ENCODE measurements around the gene TRAPPC6A. TPM values are rescaled to one million over a fixed set of nuclear protein-coding genes. Genes with fewer than 3 reads are reported as not detected.
"Not testable (repeated sequence)": the region's sequence is repeated elsewhere in the genome, so short reads cannot be mapped to it uniquely, and the experiment has no call there.

The TRAPPC6A gene
- total RNA-seq, 1 donor from 2014 or later: 19.9 TPM

GRCh38 chr19:45138303-45138751 is 39.7 kb downstream of the TRAPPC6A start:
- DNase-seq (ENCODE audit: low spot score): no peak
- intact Hi-C loops (cut with DNase I): no loop called here

- DNase-seq (ENCODE audit: low spot score): no peak
- intact Hi-C loops (cut with DNase I): no loop called here
These were observed 40.8 kb downstream of the TRAPPC6A start for GRCh38 chr19:45137179-45137761.

- DNase-seq (ENCODE audit: low spot score): no peak
- intact Hi-C loops (cut with DNase I): no loop called here
These were observed 41.4 kb downstream of the TRAPPC6A start for GRCh38 chr19:45136507-45137178.

GRCh38 chr19:45135176-45135885 is 42.7 kb downstream of the TRAPPC6A start:
- no peak for DNase-seq (ENCODE audit: low spot score)
- intact Hi-C loops (cut with DNase I): no loop called here

- no peak for DNase-seq (ENCODE audit: low spot score)
- intact Hi-C loops (cut with DNase I): no loop called here
These were observed 44.4 kb downstream of the TRAPPC6A start for GRCh38 chr19:45133661-45134060.

GRCh38 chr19:45130888-45131615 is 47.0 kb downstream of the TRAPPC6A start:
- DNase-seq (ENCODE audit: low spot score): no peak
- intact Hi-C loops (cut with DNase I): no loop called here

GRCh38 chr19:45130236-45130635 is 47.8 kb downstream of the TRAPPC6A start:
- intact Hi-C loops (cut with DNase I): no loop called here
- DNase-seq (ENCODE audit: low spot score): no peak

- intact Hi-C loops (cut with DNase I): no loop called here
- DNase-seq (ENCODE audit: low spot score): no peak
These were observed 49.2 kb downstream of the TRAPPC6A start for GRCh38 chr19:45128806-45129205.

- intact Hi-C loops (cut with DNase I): no loop called here
- DNase-seq (ENCODE audit: low spot score): no peak
These were observed 49.9 kb downstream of the TRAPPC6A start for GRCh38 chr19:45128146-45128545.

- intact Hi-C loops (cut with DNase I): no loop called here
- DNase-seq (ENCODE audit: low spot score): no peak
These were observed 51.4 kb downstream of the TRAPPC6A start for GRCh38 chr19:45126654-45127053.

GRCh38 chr19:45125975-45126493 is 52.0 kb downstream of the TRAPPC6A start:
- DNase-seq (ENCODE audit: low spot score): no peak
- intact Hi-C loops (cut with DNase I): no loop called here

GRCh38 chr19:45125360-45125759 is 52.7 kb downstream of the TRAPPC6A start:
- intact Hi-C loops (cut with DNase I): no loop called here
- DNase-seq (ENCODE audit: low spot score): no peak

- DNase-seq (ENCODE audit: low spot score): no peak
- intact Hi-C loops (cut with DNase I): no loop called here
These were observed 54.0 kb downstream of the TRAPPC6A start for GRCh38 chr19:45124021-45124420.

GRCh38 chr19:45123440-45123850 is 54.6 kb downstream of the TRAPPC6A start:
- DNase-seq (ENCODE audit: low spot score): no peak
- intact Hi-C loops (cut with DNase I): no loop called here

GRCh38 chr19:45122832-45123231 is 55.2 kb downstream of the TRAPPC6A start:
- intact Hi-C loops (cut with DNase I): no loop called here

GRCh38 chr19:45121827-45122345 is 56.2 kb downstream of the TRAPPC6A start:
- DNase-seq (ENCODE audit: low spot score): no peak
- intact Hi-C loops (cut with DNase I): no loop called here

More at GRCh38 chr19:45122832-45123231, 55.2 kb downstream of the TRAPPC6A start:
- no peak for DNase-seq (ENCODE audit: low spot score)

- intact Hi-C loops (cut with DNase I): no loop called here
These were observed 58.5 kb downstream of the TRAPPC6A start for GRCh38 chr19:45119582-45119981.

GRCh38 chr19:45118591-45119355 is 59.3 kb downstream of the TRAPPC6A start:
- DNase-seq (ENCODE audit: low spot score); intact Hi-C loops (cut with DNase I): not testable (repeated sequence)

More at GRCh38 chr19:45119582-45119981, 58.5 kb downstream of the TRAPPC6A start:
- DNase-seq (ENCODE audit: low spot score): no peak

- intact Hi-C loops (cut with DNase I): no loop called here
- DNase-seq (ENCODE audit: low spot score): no peak
These were observed 59.9 kb downstream of the TRAPPC6A start for GRCh38 chr19:45118106-45118505.

Measured in cardiac septum (tissue), 1 donor.